ENCODE results near the gene GABPA. TPM values are rescaled to one million over a fixed set of nuclear protein-coding genes. Genes with fewer than 3 reads are reported as not detected.

The GABPA gene
- total RNA-seq, 1 experiment from 2014 or later: 20.4 TPM

- Histone ChIP-seq H3K79me1 (ENCODE audit: insufficient read depth, low read depth, low read length, poor library complexity, severe bottlenecking) (no peaks in the 10 kb centered on the region), H2BK5ac (ENCODE audit: insufficient read length, low read length) (no peak overlapping the region), H2BK12ac (ENCODE audit: insufficient read length, low read depth, low read length) (no peak overlapping the region), H2BK20ac (ENCODE audit: low read depth, low read length, poor library complexity, severe bottlenecking) (no peak overlapping the region), H2BK120ac (ENCODE audit: low read depth, low read length, poor library complexity, severe bottlenecking) (no peak overlapping the region), H3K23me2 (ENCODE audit: insufficient read length, low read depth, low read length, poor library complexity, severe bottlenecking) (no peaks in the 10 kb centered on the region), H2AFZ (ENCODE audit: low read length) (peak overlapping the region; percentile 97), H4K91ac (ENCODE audit: insufficient read length, low read depth, low read length) (no peak overlapping the region), H3K14ac (ENCODE audit: insufficient read depth, low read length) (no peak overlapping the region), H3K9ac (ENCODE audit: extremely low read depth, insufficient read length, low read length) (no peak overlapping the region), H3K23ac (ENCODE audit: insufficient read length, low read depth, low read length) (no peak overlapping the region), H3K27me3 (ENCODE audit: insufficient read depth, low read length) (no peaks in the 10 kb centered on the region), H3K4me1 (ENCODE audit: insufficient read depth, low read length) (no peaks in the 10 kb centered on the region), H3K4me2 (ENCODE audit: insufficient read depth, insufficient read length, low read length) (no peak overlapping the region), H3K9me3 (ENCODE audit: control insufficient read depth, low read depth, low read length) (no peaks in the 10 kb centered on the region), H4K20me1 (ENCODE audit: control insufficient read depth, insufficient read depth, insufficient read length) (no peaks in the 10 kb centered on the region), H3K79me2 (ENCODE audit: insufficient read depth, low read length) (no peaks in the 10 kb centered on the region), H4K8ac (replicated peaks; ENCODE audit: insufficient read length, low read depth, low read length) (no peak overlapping the region), H3K56ac (ENCODE audit: insufficient read length, low read depth, low read length) (no peak overlapping the region), H2AK5ac (ENCODE audit: insufficient read length, low read length) (no peak overlapping the region), H3T11ph (ENCODE audit: low read length) (no peak overlapping the region), H3K18ac (ENCODE audit: insufficient read length, low read depth, low read length) (no peak overlapping the region), H3K4ac (ENCODE audit: low read depth, low read length) (no peak overlapping the region), H2BK15ac (ENCODE audit: low read depth, low read length) (no peak overlapping the region), H4K5ac (ENCODE audit: insufficient read length, low read depth, low read length) (no peak overlapping the region), H3K27ac (ENCODE audit: insufficient read length, low read depth, low read length) (no peak overlapping the region)
- no peak overlapping the region; a peak in 1 of 7 replicates for H3K27ac Mint-ChIP-seq
- H3K4me3 Mint-ChIP-seq: no peak overlapping the region
- TF ChIP-seq, protein P1, sequence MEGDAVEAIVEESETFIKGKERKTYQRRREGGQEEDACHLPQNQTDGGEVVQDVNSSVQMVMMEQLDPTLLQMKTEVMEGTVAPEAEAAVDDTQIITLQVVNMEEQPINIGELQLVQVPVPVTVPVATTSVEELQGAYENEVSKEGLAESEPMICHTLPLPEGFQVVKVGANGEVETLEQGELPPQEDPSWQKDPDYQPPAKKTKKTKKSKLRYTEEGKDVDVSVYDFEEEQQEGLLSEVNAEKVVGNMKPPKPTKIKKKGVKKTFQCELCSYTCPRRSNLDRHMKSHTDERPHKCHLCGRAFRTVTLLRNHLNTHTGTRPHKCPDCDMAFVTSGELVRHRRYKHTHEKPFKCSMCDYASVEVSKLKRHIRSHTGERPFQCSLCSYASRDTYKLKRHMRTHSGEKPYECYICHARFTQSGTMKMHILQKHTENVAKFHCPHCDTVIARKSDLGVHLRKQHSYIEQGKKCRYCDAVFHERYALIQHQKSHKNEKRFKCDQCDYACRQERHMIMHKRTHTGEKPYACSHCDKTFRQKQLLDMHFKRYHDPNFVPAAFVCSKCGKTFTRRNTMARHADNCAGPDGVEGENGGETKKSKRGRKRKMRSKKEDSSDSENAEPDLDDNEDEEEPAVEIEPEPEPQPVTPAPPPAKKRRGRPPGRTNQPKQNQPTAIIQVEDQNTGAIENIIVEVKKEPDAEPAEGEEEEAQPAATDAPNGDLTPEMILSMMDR (conservative IDR thresholded peaks at IDR 0.05): peak; percentile 55
- DNase-seq: no peak
- peaks cover 2% of the 10 kb centered on the region; the same call in 1 of the 2 replicates for H3K27me3 Mint-ChIP-seq (ENCODE audit: low read depth)
- WGBS (ENCODE audit: extremely low coverage, insufficient read length, low lambda C conversion rate): no CpG with 5 or more reads among the region's 7 CpGs
- H3K4me1 Mint-ChIP-seq: peaks cover 3% of the 10 kb centered on the region in 2 experiments; a peak in 3 of 4 replicates
- H3K9me3 Mint-ChIP-seq: peaks cover 0 to 3% of the 10 kb centered on the region in 2 experiments; a peak in 1 of 5 replicates
- H3K36me3 Mint-ChIP-seq (ENCODE audit: insufficient read depth in 1 of 3, low read depth in 3 of 3): no peaks in the 10 kb centered on the region; a peak in 1 of 7 replicates
Measured at GRCh38 chr21:25790122-25790877, 55.5 kb downstream of the GABPA start.

Measured in H9 (cell line).